CD4-positive, alpha-beta T cell (primary cell): ENCODE results near the gene COQ6. TPM values are rescaled to one million over a fixed set of nuclear protein-coding genes. Genes with fewer than 3 reads are reported as not detected.

ENCODE experiments used
- ATAC-seq: fragments of 200-7000 bp; cut with Tn5 transposase; one replicate; pipeline ENCODE4 v1.10.0; 2022; ENCODE audit warnings: mild to moderate bottlenecking; ENCODE audit not compliant: poor library complexity
- CTCF ChIA-PET: fragments of 350-600 bp; sonication (Branson Sonifier 250); formaldehyde crosslinking; loops from one replicate; lab custom pipeline; 2021; ENCODE audit warnings: antibody characterized with exemption, inconsistent platforms; lab: Charles Lee
- POLR2A ChIA-PET: fragments of 350-600 bp; sonication (Branson Sonifier 250); formaldehyde crosslinking; loops from one replicate; lab custom pipeline; 2021; ENCODE audit warnings: antibody characterized with exemption, inconsistent platforms; lab: Charles Lee
- DNase-seq, 14 experiments: peaks; one replicate each; pipeline ENCODE4 v3.0.0-alpha.2; 2013 to 2020; ENCODE audit warnings: mixed read lengths in 2 of 14
- H3K27ac ChIP-seq, 2 donors: one replicate each; pipeline versions ENCODE4 v1.5.1 to v1.7.0; 2013; ENCODE audit warnings: low read length in 2 of 2, low read depth in 1 of 2, mild to moderate bottlenecking in 1 of 2
- H3K27me3 ChIP-seq, 2 experiments: 1 replicate in 1 of 2; 2 replicates in 1 of 2; pipeline versions ENCODE4 v1.6.1 to v1.7.0; 2013; ENCODE audit warnings: low read length in 2 of 2, control low read depth in 1 of 2, mild to moderate bottlenecking in 1 of 2, moderate library complexity in 1 of 2; ENCODE audit not compliant: insufficient read depth in 2 of 2, control insufficient read depth in 1 of 2
- H3K36me3 ChIP-seq: one replicate; pipeline ENCODE4 v1.6.1; 2013; ENCODE audit warnings: low read length, control low read depth; ENCODE audit not compliant: insufficient read depth
- H3K4me1 ChIP-seq: one replicate; pipeline ENCODE4 v1.6.1; 2013; ENCODE audit warnings: low read length, control low read depth; ENCODE audit not compliant: insufficient read depth
- H3K4me3 ChIP-seq: one replicate; pipeline ENCODE4 v1.5.1; 2013; ENCODE audit warnings: mild to moderate bottlenecking, low read length, moderate library complexity
- H3K9me3 ChIP-seq, 2 experiments: 1 replicate in 1 of 2; 2 replicates in 1 of 2; pipeline versions ENCODE4 v1.6.1 to v1.7.0; 2013; ENCODE audit warnings: low read length in 2 of 2, mild to moderate bottlenecking in 2 of 2, control low read depth in 1 of 2, moderate library complexity in 1 of 2; ENCODE audit not compliant: control insufficient read depth in 1 of 2, insufficient read depth in 1 of 2
- H3K27ac Mint-ChIP-seq: one replicate; pipeline ENCODE4 v1.8.0; 2020; ENCODE audit warnings: mixed read lengths
- H3K27me3 Mint-ChIP-seq: one replicate; pipeline ENCODE4 v1.8.0; 2021; ENCODE audit warnings: mixed read lengths
- H3K36me3 Mint-ChIP-seq: one replicate; pipeline ENCODE4 v1.8.0; 2021; ENCODE audit warnings: low read depth, mixed read lengths
- H3K4me1 Mint-ChIP-seq: one replicate; pipeline ENCODE4 v1.8.0; 2021; ENCODE audit warnings: low read depth, mixed read lengths
- H3K4me3 Mint-ChIP-seq: one replicate; pipeline ENCODE4 v1.8.0; 2020; ENCODE audit warnings: mild to moderate bottlenecking, mixed read lengths
- H3K9me3 Mint-ChIP-seq: one replicate; pipeline ENCODE4 v1.8.0; 2020; ENCODE audit warnings: mixed read lengths
- CTCF ChIP-seq: fragments of 200-600 bp; IDR thresholded peaks from one replicate; pipeline ENCODE4 v1.8.0; 2022; ENCODE audit warnings: antibody characterized with exemption, mild to moderate bottlenecking
- intact Hi-C, 2 experiments: fragments of 100-400 bp; cut with DNase I in 1 of 2; cut with micrococcal nuclease in 1 of 2; formaldehyde crosslinking; loops; one replicate each; pipeline versions ENCODE4 v1.15.1 to v1.9.0; 2023 to 2025; cut with DNase I, micrococcal nuclease
- total RNA-seq, 174 experiments: library from RNA in 2 of 174; stranded (reverse) in 2 of 174; gene quantifications; one replicate each; pipeline ENCODE4 v1.2.3 and lab custom pipeline; 2021 to 2026

Gene COQ6
- total RNA-seq, 2 experiments from 2014 or later: 37.1 to 38.9 TPM

DNA sequence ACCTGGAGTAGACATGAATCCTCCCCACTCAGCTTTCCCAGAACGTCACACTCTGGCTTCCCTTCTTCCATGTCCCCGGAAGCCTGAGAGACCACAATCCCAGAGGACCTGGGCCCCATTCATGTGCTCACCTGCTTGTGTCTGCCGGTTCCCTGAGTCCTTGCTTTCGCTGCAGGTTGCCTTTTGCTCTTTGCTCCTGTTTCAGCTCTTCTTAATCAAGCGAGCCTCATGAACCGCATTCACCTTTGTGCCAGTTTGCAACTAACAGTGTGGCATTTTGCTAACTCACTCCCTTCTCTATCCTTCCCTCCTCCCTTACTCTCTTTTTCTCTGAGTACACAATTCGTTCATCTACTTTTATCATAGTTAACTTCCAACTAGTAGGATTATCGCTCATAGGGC is 45.9 kb downstream of the COQ6 start:
- peaks cover 21% of the 10 kb centered on the region for H3K36me3 Mint-ChIP-seq
- no peak for DNase-seq
- ChIA-PET CTCF (no interaction called here), POLR2A (no interaction called here)
- Histone ChIP-seq H3K27ac (no peak overlapping the region), H3K9me3 (no peaks in the 10 kb centered on the region), H3K4me3 (no peak overlapping the region), H3K4me1 (no peaks in the 10 kb centered on the region), H3K36me3 (no peaks in the 10 kb centered on the region), H3K27me3 (no peaks in the 10 kb centered on the region)
- H3K4me3 Mint-ChIP-seq: no peak overlapping the region
- no peaks in the 10 kb centered on the region for H3K4me1 Mint-ChIP-seq
- no peaks in the 10 kb centered on the region for H3K27me3 Mint-ChIP-seq
- intact Hi-C loops: no loop called here
- no peaks in the 10 kb centered on the region for H3K9me3 Mint-ChIP-seq
- no peak overlapping the region for H3K27ac Mint-ChIP-seq
- no peak for TF ChIP-seq CTCF
- no peak for ATAC-seq

DNA sequence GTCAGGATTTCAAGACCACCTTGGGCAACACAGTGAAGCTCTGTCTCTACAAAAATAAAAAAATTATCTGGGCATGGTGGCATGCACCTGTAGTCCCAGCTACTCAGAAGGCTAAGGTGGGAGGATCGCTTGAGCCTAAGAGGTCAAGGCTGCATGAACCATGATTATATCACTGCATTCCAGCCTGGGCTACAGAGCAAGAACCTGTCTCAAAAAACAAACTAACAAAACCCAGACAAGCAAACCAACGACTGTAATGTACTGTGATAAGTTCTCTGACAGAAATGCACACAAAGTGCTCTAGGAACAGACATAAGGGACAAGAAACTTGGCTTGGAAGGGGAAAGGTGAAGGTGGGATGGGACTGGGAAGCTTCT is 46.6 kb downstream of the COQ6 start:
- Mint-ChIP-seq H3K4me3 (no peak overlapping the region), H3K36me3 (peaks cover 21% of the 10 kb centered on the region), H3K4me1 (no peaks in the 10 kb centered on the region), H3K9me3 (no peaks in the 10 kb centered on the region), H3K27me3 (no peaks in the 10 kb centered on the region), H3K27ac (no peak overlapping the region)
- intact Hi-C loops: no loop called here
- ATAC-seq (no peak), DNase-seq (no peak)
- Histone ChIP-seq H3K9me3 (no peaks in the 10 kb centered on the region), H3K36me3 (no peaks in the 10 kb centered on the region), H3K4me3 (no peak overlapping the region), H3K27me3 (no peaks in the 10 kb centered on the region), H3K27ac (no peak overlapping the region), H3K4me1 (no peaks in the 10 kb centered on the region)
- TF ChIP-seq CTCF: no peak
- CTCF ChIA-PET: no interaction called here
- POLR2A ChIA-PET: no interaction called here

DNA sequence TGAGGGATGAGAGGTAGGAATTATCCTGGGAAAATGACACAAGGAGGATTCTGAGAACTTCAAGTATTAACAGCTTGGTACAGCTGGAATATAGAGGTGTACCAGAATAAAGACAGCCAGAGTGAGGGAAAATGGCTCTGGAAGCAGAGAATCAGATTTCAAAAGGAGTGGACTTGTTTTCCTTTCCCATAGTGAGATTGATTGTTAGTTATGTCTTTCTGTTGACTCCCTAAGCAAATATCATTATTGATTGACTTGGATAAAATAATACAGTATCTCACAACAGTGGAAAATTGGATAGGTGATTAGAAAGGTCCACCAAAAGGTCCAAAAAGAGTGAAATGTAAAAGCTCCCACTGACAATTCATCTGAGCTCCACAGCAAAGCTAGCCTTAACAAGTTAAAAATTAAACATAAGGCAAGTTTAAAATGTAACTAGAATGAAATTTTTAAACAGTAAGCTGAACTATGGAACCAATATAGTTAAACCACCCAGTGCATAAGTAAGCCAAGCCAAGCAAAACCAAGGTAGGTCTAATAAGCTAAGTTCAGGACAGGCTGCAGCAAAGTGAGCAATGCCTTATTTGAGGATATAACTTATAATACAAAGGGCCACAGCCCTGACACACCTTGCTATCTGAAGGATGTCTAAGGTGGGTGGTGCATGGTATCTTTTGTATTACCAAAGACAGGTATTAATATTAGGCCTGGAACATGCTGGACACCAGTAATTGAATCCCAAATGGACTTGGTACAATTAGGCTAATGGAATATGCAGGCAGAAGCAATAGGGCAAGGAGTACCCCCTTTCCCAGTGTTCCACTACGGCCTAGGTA is 47.2 kb downstream of the COQ6 start:
- H3K36me3 ChIP-seq: no peaks in the 10 kb centered on the region
- no peaks in the 10 kb centered on the region for H3K9me3 ChIP-seq
- DNase-seq (no peak), ATAC-seq (no peak)
- peaks cover 17% of the 10 kb centered on the region for H3K36me3 Mint-ChIP-seq
- CTCF ChIA-PET: no interaction called here
- intact Hi-C loops: no loop called here
- H3K4me3 Mint-ChIP-seq: no peak overlapping the region
- no peak overlapping the region for H3K27ac ChIP-seq
- TF ChIP-seq CTCF: no peak
- no peaks in the 10 kb centered on the region for H3K9me3 Mint-ChIP-seq
- POLR2A ChIA-PET: no interaction called here
- H3K4me3 ChIP-seq: no peak overlapping the region
- no peak overlapping the region for H3K27ac Mint-ChIP-seq
- H3K27me3 Mint-ChIP-seq: no peaks in the 10 kb centered on the region
- H3K4me1 Mint-ChIP-seq: no peaks in the 10 kb centered on the region
- no peaks in the 10 kb centered on the region for H3K27me3 ChIP-seq
- H3K4me1 ChIP-seq: no peaks in the 10 kb centered on the region
